Measurements from ENCODE around the gene EFCAB8.

Gene EFCAB8

DNA sequence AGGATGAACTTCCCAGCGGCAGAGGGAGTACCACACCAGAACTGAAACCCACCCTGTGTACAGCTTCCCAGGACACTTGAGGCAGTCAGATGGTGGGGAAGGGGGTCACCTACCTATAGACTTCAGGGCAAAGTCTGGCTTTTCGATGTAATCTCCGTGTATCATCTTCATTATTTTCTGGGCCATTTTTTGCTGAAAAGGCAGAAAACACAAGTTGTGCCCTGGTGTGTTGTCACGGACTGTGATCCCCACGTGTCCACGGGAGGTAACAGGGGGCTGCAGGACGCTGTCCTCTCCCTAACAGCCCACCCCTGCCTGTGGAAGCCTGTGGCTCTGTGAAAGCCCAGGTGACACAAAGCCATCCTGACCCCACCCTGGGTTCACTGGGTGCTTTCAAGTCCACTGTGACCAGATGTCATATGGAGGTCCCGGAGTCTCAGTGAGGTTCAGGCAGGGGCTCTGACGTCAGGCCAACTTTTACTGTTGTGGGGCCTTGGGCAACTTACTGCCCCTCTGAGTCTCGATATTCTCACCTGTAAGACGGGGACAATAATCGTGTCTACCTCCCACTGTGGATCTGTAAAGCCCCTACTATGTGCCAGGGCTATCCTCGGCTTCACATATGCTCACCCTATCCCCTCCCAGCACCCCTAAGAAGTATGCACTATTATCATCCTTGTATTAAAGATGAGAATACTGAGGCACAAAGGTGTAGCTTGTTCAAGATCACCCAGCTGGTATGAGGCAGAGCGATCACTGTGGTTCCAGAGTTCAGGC lies 131.0 kb downstream of the EFCAB8 start:
- FAIRE-seq: no peak

DNA sequence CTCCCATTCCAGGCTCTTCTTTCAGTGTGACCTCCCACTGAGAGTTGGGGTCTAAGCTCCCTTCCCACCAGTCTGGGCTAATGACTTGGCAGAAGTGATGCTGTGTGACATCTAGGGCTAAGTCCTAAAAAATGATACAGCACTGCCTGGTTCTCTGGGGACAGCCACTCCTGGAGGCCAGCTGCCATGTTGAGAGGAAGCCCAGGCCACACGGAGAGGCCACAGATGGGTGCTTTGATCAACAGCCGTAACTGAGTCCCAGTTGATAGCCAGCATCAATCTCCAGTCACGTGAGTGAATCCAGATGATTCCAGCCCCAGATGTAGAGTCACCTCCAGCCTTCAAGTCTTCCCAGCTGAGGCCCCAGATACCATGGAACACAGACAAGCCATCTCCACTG lies 131.7 kb downstream of the EFCAB8 start:
- no peak for FAIRE-seq

DNA sequence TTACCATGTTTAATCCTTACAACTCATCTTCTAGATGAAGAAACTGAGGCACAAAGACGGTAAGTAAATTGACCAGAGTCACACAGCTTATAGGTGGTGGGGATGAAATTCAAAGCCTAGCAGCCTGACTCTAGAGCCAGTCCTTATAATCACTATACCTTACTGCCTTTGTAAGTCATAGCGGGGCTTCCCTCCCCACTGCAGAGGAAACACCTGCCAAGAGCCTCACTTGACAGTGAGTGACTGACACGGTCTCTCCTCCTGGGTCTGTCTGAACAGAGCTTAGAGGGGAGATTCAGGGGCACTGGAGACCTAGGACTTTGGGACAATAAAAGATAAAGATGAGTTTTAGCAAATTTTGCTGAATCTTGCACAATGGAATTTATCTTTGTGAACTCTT lies 132.7 kb downstream of the EFCAB8 start:
- no peak for FAIRE-seq

DNA sequence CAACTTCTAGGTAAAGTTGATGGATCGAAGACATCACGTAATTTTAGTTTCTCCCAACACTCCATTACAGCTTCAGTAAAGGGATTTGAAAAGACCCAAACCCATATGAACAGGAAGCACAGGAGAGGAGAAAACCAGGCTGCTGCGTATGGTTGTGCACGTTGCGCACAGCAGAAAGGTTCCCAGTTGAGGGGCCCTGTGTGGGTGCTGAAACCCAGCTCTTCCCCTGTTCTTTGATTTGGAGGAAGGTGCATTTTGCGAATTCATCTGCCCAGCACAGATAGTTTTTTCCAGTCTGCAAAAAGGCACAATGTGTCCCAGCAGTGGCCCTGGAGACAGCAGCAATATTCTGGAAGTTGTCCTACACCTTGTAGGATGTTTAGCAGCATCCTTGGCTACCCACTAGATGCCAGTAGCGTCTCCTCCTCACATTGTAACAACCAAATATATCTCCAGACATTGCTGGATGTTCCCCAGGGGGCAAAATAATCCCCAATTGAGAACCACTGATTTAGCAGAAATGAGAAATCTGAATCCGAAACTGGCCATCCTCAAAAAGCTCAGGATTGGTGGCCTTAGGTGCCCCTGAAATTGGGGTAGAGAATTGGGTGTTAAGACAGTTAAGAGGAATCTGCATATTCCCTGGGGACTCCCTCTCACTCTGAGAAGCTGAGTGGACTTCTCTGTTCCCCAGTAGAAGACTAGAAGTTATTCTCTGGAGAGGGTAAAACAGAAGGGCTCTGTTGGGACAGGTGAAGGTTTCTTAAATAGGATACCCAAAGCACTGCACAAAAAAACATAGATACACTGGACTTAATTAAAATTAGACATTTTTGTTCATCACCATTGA lies 133.3 kb downstream of the EFCAB8 start:
- FAIRE-seq: no peak

DNA sequence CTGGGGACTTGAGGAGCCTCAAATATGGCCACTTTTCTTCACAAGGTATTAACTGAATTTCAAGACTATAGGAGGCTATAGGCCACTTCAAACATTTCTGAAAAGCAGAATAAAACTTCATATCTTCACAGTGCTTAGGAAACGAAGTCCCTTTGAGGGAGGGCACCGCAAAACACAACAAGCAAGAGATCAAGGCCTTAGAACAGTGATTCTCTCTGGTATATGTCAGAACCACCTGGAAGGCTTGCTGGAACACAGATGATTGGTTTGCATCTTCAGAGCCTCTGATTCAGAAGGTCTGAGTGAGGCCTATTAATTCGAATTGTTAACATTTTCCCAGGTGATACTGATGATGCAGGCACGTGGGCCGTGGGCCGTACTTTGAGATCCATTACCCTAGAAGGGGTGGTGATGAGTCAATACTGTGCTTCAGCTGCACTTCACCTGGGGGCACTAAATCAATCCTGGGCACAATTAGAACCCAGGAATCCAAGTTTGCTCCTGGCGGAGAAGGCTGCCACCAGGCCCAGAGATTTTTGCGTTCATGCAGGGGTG lies 134.8 kb downstream of the EFCAB8 start:
- FAIRE-seq: no peak

DNA sequence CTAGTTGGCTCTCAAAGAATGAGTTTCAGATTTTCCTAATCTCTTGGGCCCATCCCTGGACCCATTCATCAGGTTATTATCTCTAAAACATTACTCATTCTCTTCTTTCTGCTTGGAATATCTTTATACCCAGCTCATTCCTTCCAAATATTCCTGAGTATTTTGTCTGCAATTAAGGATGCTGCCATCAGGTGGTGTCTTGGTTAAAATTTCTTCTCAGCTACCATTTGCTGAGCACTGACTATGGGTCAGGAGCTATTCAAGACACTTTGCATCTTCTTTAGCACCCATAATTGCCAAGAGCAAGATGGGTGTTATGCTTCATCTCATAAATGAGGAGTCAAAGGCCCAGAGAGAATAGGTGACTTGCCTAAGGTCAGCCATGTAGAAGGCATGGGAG lies 137.1 kb downstream of the EFCAB8 start:
- FAIRE-seq: no peak

DNA sequence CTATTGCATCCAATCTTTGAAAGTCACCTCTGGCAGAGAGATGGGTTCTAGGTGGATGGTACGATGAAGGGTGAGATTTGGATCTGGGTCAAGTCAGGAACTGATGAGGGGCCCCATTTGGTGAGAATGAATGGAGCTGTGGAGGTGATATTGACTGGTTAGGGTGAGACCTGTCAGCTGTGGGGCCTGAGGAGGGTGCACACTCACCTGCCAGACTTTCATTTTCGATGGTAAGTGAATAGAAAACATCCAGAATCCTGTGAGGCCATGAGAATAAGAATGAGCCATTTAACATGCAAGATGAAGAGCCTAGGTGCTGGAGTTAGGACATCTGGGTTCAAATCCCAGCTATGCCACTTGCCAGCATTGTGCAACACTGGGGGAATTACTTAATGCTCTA lies 138.7 kb downstream of the EFCAB8 start:
- FAIRE-seq: no peak

DNA sequence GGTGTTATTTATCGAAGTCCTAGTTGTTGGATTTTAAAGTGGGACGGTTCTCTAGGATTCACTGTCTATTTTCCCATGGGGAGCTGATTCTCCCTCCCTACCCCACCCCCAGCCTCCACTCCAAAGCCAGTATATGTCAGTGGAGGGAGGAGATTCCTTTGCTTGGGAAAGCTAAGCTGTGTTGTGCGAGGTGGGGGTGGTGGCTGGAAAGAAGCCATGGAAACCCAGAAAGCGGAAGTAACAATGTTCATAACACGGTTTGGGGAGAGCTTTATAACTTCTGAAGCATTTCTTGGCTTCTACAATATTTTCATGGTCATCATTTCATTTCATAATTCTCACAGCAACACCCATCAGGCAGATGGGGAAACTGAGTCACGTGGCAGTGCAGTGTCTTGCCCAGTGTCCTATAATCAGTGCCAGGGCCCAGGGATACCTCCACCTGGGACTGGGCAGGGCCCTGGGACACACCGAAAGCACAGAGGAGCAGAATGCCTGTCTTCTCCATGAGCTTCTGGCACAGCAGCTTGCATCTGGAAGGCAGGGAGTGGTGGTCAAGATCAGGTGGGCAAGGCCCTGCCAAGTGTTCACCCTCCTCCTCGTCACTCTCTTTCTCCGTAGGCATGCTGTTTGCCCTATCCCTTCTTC lies 141.0 kb downstream of the EFCAB8 start:
- FAIRE-seq: no peak

DNA sequence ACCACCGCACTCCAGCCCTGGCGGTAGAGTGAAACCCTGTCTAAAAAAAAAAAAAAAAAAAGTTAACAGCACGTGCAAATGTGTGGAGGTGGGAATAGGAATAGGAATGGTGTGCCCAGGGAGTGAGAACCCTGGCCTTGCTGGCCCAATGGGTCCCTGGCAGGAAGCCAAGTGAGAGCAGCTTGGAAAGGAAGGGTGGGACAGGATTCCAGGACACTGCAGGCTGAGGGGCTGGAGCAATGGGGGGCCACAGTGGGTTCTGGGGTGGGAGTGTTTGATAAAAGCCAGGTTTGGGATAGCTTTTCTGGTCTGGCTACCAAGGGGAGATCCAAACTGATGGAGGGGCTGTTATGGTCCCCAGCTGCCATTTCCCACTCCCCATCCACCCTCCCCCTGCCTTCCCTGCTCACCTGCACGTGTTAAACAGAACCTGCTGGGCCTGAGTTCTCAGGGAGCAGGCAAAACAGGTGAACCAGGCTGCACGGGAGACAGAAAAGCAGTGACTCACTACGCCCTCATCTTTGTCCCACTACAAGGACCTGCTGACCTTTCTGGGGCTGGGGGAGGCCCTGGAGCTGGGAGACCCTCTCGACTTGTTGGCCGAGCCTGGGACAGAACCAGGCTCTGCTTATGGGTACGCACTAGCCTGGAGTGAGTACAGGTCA lies 142.2 kb downstream of the EFCAB8 start:
- FAIRE-seq: no peak

DNA sequence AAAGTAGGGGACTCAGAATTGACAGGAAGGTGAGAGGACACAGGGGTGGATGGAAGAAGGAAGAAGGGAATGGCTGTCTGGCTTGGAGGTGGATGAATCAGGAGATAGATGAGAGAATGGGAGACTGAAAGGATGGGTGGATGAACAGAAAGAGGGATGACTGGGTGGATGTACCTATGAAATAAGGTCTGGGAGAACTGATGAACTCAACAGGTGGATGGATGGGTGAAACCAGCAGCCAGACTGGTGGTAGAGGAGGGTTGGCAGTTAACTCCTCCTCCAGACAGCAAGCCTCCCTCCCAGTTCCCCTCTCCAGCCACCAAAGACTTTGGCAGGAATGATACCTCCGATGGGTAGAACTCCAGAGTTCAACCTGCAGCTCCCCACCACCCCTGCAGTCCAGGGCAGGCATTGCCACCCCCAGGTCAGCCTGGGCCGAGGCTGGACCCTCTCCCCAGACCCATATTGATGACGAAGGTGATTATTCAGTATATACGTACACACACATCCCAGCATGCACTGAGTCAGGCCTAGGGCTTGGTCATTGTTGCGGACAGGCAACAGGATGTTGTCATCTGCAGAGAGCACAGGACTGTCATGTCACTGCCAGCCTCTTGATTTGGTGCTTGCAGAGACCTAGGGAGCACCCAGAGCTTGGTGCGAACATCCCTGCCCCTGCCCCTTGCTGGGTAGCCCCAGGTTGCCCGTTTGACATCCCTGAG lies 143.5 kb downstream of the EFCAB8 start:
- no peak for FAIRE-seq

DNA sequence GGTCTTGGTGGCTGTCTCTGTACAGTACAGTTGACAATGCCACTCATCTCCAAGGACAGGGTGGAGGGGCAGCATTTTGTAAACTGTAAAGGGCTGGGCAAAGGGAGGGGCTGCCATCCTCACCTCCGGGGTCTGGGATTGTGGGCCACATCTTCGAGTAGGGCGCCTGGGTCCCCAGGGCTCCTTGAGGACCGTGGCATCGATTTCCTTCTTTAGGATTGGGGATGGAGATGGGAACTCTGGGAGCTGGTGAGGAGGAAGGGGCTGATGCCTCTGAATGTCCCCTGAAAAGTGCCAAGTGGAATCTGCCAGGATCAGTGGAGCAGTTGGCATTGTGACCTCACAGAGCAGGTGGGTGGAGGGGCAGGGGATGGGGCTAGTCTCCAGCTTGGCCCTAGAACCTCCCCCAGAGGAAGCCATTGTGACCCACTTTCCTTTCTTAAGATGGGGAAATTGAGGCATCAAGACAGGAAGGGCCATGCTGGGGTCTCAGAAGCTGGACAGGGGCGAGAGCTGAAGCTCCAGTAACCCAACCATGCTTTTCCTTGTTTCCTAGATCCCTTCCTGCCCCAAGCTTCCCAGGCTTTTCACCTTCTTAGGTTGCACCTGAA lies 145.5 kb downstream of the EFCAB8 start, which contains the start of gene SUN5:
SUN5 (minus strand) TSS at position 293 of the 611 bp plus-strand sequence; CDS start at position 200, 93 bp downstream.
- FAIRE-seq: no peak

DNA sequence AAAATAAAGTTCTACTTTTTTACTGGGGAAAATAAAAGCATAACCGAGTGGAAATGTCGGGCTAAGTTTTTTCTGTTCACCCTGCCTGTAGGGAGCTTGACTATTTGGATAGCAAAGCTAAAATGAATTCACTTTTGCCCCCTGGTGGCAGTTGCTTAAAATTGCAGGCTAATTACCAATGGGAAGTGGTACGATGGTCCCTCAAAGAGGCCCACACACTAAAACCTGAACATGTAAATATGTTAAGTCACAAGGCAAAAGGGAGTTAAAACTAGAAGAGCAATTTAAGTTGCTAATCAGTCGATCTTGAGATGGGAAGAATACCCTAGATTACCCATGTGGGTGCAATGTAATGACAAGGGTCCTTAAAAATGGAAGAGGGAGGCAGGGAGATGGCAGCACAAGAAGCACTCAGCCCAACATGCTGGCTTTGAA lies 146.4 kb downstream of the EFCAB8 start:
- FAIRE-seq: no peak

DNA sequence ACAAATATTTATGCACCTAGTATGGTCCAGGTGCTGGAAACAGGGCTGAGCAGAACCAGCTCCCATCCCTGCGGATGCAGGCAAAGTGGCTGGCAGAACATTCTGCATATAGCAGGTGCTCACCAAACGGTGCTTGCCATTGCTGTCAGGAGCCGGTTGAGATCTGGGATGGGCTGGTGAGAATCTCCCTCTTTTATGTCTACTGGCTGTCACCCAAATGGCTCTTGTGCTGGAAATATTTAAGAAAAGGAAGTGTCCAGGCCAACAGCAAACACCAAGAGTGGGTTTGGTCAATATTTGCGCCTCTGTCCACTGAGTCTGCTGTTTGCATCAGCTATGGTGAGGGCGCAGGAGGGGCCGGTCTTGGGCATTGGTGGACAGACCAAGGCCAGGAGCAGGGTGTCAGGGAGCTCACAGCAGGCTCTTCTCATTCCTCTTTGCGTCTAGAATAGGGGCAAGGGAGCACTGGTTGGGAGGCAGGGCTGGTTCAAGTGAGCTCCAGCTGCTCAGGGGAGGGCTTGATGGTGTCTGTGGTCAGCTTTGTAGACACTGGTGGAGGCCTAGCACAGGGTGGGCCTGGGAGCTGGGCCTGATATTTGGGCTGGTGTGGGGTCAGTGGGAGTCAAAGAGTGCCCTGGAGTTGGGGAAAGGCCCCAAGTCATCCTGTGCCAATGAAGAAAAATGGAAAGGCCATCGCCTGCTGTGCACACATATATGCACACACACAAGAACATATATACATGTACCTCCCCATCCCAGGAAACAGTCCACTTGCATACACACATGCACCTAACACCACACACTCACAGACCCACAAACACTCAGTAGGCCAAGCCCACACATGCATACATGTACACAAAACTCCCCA lies 147.4 kb downstream of the EFCAB8 start:
- no peak for FAIRE-seq

DNA sequence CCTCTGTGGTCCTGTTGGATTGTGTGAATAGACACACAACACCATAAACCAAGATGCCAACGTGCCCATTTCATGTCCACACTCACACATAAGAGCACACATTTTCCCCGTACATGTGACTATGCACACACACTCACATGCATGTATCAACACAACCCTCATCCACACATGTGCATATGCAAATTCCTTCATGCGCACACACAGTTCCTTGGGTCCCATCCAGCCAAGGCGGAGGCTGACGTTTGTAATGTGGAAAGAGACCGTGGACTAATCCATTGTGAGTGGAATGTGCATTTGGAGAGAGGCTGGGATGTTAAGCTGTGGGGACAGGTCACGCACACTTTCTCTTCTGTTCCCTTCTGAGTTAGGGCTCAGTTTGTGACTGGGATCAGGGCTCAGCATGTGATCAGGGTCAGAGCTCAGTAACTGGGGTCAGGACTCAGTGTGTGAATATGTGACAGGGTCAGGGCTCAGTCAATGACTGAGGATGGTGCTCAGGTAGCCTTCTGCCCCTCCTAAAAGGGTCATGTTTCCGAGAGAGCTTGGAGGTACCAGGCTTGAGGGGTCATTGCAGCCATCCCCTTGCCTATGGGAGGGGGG lies 148.2 kb downstream of the EFCAB8 start:
- FAIRE-seq: no peak

DNA sequence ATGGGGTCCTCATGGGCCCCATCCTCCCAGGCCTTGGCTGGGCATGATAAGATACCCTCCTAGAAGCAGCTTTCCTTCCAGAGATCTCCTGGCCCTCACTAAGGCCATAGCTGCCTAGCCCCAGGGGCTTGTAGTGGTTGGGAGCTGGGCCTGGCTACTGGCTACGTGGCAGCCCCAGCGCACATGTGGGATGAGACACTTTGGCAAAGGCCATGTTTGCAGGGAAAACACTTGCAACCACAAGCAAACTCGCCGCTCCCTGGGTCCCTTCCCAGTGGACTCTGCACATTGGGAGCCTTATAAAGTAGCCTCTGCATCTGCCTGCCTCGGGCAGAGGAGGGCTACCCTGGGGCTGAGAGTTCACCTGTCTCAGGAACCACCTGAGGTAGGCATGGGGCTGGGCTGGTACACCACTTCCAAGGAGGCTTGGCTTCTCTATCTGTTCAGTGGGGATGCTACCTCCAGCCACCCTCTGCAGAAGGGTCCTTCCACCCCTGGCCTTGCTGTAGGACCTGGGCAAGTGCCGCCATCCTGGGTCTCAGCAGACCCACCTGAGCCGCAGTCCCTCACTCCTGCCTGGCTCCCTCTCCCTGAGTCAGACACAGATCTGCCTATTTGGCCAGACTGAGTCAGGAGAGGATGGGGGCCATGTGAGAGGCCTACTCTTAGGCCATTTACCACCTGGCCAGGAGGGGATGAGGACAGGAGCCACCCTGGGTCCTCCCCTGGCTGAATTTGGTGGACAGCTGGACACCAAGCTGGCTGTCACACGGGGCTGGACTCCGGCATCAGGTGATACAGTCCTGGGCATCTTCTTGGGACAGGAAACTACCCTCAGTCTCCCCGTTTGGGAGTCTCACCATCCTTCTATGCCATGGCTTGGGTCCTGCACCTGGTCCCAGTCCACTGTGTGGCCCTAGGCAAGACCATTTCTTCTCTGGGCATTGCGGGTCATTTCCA lies 148.9 kb downstream of the EFCAB8 start, which contains the start of gene BPIFB2:
BPIFB2 (plus strand) TSS at position 329 of the 960 bp plus-strand sequence. CDS start 871 bp downstream, outside the sequence.
- FAIRE-seq: no peak

DNA sequence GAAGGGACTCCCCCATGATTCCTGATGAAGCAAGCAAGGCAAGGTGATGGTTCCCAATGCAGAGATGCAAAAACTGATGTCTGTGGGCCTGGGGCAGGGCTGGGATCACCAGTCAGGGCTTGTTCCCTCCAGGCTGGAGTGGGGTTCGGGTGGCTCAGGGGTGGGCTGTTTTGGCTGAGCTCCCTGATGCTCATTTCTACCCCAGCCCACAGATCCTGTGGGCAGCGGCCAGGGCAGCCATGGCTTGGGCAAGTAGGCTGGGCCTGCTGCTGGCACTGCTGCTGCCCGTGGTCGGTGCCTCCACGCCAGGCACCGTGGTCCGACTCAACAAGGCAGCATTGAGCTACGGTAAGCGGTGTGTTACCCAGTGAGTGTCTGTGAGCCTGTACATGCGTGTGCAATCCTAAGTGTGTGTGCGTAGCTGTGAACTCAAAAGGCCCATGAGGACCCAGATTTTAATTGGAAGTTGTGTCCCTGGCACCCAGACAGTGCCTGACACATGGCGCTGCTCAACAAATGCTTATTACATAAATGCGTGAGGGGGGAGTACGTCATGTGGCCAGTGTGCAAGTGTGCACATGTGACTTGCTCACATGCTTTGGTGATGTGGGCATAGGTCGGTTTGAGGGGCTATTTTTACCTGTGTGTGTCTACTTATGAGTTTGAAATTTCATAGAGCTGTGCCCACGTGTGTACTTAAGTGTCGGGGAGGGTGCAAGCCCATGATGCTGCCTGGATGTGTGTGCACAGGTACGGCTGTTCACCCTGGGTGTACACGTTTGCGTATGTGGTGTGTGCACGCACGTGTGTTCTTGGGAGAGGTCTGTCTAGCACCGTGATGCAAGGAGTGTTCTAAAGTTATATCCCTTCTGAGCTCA lies 149.9 kb downstream of the EFCAB8 start:
- FAIRE-seq: no peak

Measured in A204.1 (cell line).